HG03139 (cell line): ENCODE data around the gene KRT2.
"Not testable (repeated sequence)": the region's sequence is repeated elsewhere in the genome, so short reads cannot be mapped to it uniquely, and the experiment has no call there.

Experiments
- ATAC-seq: cut with Tn5 transposase; IDR thresholded peaks from one replicate; pipeline ENCODE4 v1.9.1; 2021; ENCODE audit not compliant: unreplicated experiment

KRT2 gene

DNA sequence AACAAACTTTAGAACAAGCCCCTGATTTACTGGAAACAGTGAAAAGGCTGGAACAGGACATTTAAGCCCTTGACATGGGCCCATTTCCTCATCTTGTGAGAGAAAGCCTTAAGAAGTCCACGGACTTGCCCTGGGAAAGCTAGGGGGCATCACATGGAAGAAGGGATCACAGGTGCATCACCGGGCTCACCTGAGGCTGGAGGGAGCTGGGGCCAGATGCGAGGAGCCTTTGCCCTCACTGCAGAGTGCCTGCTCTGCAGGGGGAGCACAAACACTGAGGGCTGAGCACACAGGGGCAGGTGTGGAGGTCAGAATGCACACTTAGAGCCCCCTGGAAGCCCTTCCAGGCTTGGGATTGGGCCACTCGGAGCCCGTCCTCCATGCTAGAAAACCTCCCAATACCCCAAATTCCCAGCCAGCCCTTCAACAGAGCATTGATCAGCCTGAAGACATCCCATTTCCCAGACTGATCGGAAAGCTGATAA is 33.4 kb upstream of the KRT2 start:
- ATAC-seq = no peak

- no peak for ATAC-seq
These were observed 32.4 kb upstream of the KRT2 start for GRCh38 chr12:52684431-52684830.

DNA sequence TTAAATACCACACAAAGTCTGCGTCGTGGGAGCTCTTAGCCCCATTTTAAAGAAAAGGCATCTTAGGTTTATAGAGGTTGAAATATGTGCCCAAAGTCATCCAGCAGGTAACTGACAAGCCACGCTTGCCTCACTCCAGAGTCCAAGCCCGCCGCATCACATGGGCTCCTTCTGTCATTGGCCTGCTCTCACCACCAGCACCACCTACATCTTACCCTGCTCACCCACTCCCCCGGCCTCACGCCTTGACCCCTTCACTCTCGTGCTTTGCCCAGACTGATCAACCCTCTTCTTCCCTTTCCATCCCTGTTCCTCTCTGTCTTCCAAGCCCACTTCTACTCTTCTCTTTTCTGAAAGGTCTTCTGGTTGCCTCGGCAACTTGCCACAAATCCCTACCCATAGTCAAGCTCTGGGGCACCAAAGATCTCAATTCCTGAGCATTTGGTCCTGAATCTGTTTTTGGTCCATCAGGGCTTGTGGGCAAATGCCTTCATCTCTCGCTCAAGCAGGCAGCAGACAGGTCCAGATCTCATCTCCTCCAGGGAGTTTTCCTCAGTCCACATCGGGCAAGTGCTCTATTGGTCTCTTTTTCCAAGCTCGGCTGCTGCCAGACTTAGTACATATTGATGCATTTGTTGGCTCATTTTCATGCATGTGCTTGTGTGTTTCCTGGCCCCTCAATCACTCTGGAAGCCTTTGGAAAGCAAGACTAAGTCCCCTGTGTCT is 31.7 kb upstream of the KRT2 start:
- no peak for ATAC-seq

DNA sequence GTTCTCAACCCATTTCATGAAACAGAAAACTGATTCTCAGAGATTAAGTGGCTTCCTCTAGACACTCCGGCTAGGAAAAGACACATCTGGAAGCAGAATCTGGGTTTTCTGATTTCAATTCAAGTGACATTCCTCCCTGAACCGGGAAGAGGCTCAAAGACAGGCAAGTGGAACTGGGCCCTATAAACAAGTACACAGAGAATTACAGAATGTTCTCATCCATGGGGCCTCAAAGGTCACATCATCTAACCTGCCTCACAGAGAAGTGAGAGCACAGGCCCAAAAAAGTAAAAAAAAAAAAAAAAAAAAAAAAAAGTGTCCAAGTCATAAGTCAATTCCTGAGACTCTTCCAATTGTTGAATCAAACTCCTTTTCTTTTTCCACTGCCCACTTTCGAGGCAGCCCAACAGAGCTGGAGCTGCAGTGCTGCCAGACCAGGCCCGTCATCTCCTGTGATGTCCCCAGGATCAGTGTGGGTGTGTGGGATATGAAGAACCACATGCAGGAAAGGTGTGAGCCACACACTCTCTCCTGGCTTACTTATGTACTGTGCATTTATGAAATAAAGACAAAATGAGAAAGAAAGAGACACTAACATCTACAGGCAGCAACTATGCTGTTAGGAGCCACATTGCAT is 31.0 kb upstream of the KRT2 start:
- no peak for ATAC-seq

GRCh38 chr12:52682381-52682660 is 30.3 kb upstream of the KRT2 start:
- no peak for ATAC-seq

GRCh38 chr12:52681526-52682380 is 29.7 kb upstream of the KRT2 start:
- no peak for ATAC-seq

DNA sequence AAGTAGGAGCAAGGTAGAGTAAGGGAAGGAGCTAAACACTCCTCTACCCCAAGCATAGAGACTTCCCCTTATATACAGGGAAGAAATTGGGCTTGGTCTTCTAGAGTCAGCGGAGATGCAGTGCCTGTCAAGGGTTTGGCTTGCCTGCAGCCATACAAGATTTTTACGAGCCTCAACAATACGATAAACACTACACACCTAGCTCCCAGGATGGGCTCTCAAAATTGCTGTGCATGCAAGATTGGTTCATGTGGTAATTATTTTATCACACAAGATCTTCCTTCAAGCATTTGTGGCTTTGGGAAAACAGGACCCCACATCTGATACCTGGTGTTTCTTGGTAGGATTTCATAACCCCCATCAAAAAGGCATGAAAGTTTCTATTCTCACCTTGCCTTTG is 28.4 kb upstream of the KRT2 start, which contains the start of gene KRT1:
TSS of gene KRT1 (minus strand) at position 45 of the 400 bp plus-strand sequence. CDS start 59 bp downstream, outside the sequence.
- ATAC-seq = no peak

- ATAC-seq = no peak
These were observed 27.9 kb upstream of the KRT2 start for GRCh38 chr12:52679875-52680274.

- ATAC-seq = no peak
These were observed 25.7 kb upstream of the KRT2 start for GRCh38 chr12:52677671-52678070.

GRCh38 chr12:52677126-52677525 is 25.1 kb upstream of the KRT2 start:
- ATAC-seq = no peak

DNA sequence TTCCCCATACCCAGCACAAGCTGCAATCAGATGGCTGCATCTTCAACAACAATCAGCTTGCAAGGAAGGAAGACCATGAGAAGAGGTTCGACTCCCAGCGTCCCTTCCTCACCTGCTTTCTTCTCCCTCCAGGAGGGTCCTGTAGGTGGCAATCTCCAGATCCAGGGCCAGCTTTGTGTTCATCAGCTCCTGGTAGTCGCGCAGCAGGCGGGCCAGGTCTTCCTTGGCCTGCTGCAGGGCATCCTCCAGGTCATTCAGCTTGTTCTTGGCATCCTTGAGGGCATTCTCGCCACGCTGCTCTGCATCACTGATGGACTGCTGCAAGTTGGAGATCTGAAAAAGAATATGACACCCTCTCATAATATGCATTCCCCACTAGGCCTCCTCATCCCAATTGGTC is 24.2 kb upstream of the KRT2 start:
- no peak for ATAC-seq

DNA sequence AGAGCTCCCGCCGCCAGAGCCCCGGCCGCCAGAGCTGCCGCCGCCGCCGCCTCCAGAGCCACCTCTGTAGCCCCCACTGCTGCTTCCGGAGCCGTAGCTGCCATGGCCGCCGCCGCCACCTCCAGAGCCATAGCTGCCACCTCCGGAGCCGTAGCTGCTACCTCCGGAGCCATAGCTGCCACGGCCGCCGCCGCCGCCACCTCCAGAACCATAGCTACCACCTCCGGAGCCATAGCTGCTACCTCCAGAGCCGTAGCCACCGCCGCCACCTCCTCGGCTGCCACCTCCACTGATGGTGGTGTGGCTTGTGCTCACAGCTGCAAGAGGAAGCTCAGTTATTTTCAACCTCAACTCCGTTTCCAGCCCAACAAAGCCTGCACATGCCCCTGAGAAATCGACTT is 23.3 kb upstream of the KRT2 start:
- ATAC-seq = no peak

GRCh38 chr12:52674433-52674775 is 22.4 kb upstream of the KRT2 start:
- no peak for ATAC-seq

DNA sequence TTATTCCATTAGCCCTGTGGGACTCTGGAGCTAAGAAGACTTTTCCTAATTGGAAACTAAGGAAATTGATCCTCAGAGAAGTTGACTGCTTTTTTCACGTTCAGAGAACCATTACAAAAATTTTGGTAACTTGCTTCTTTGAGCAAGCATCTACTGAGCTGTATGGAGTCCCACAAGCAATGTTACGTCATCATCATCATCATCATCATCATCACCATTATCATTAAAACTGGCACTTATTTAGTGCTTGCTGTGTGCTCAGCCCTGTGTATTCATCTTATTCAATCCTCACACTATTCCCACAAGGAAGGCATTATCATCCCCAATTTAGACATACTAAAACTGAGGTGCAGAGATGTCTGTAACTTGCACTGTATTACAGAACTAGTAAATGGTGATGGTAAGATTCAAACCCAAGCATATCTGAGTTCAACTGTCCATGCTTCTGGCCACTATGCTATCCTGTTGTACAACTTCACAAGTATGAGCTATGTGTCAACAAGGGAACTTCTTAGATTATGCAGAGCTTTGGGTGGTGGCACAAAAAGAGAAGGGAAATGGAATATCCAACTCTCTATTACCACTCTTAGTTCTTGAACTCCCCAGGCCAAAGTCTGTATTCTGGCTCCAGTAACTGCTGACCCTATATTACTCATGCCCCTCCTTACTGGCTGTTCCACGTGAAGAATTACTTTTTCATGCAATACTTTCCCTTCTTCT is 21.9 kb upstream of the KRT2 start:
- ATAC-seq = no peak

GRCh38 chr12:52673217-52673616 is 21.2 kb upstream of the KRT2 start:
- ATAC-seq = no peak

- no peak for ATAC-seq
These were observed 20.4 kb upstream of the KRT2 start for GRCh38 chr12:52672321-52672933.

DNA sequence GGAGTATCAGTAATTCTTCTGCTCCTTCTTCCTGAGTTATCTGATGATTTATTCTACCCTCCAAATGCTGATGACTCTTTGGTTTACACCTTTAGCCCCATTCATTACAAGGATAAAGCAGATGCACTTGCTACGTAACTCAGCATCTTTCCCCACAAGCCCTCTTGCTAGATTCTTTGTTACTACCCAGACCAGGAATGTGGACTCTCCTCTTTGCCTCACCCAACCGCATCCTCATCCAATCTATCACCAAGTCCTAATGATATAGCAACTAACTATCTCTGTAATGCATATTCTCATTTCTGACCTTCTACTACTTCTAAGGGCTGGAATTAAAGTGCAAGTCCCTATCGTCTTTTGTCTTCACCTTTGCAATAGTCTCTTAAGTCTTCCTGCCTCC is 18.9 kb upstream of the KRT2 start:
- ATAC-seq = no peak

- no peak for ATAC-seq
These were observed 18.5 kb upstream of the KRT2 start for GRCh38 chr12:52670506-52670905.

GRCh38 chr12:52669941-52670340 is 17.9 kb upstream of the KRT2 start:
- ATAC-seq = not testable (repeated sequence)

DNA sequence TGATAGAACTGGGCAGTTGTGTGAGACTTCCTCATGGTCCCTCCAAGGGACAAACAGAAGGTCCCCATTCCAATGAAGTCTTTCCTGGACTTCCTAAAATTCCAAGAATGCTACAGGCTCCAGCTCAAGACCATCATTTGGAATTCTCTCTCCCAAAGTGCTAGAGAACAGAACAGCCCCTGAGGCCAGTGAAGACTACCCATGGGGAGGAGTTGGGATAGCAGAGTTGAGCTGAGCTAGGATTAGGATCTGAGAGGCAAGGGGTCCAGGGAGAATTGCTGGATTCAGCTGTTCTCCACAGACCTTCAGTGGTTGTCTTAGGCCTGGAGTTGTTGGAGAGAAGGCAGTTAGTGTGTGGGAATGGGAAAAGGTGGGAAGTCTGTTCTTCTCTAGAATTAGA is 17.4 kb upstream of the KRT2 start:
- no peak for ATAC-seq

DNA sequence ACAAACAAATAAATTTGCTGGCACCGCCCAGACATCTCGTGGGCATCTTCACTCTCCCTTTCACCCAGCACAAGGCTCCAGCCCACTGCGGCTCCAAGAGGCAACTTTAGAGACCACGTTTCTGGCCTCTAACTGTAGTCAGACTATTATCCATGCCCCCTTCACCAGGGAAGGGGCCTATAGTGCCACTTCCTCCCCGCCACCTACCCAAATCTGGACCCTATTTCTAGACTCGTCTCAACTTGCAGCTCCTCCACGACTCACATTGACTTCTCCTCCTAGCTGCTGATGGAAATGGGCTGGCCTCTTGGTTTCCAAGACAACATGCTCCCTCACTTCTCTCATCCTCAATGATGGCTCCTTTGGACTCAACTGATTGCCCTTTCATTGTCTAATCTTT is 15.9 kb upstream of the KRT2 start:
- no peak for ATAC-seq
